Measurements from ENCODE around the gene ACOT9.

DNA sequence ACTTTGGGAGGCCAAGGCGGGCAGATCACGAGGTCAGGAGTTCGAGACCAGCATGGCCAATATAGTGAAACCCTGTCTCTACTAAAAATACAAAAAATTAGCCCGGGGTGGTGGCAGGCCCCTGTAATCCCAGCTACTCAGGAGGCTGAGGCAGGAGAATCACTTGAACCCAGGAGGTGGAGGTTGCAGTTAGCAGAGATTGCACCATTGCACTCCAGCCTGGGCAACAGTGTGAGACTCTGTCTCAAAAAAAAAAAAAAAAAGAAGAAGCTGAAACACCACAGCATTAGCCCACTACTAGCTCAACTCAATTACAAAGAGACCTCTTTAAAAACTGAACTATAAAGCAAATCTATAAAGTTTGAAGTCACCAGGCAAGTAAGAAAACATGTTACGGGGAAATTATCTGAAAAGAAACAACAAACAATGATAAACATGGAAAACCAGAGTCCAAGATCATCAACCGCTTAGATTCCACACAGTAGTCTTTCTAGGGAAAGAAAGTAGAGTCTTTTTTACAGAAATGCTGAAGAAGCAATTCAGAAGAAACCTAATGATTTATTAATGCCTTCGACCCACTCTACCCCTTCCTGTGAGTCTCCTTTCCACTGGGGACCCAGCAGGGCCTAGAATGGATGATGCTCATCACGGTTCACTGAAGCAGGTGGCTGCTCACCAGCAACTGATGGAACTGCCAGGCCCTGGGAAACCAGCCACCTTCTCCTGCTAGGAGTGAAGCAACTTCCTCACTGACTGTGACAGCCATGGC, 46.5 kb upstream of the ACOT9 start:
- no peak for TF ChIP-seq POLR2A (IDR thresholded peaks at IDR 0.05; ENCODE audit: low read depth, low read length)
- no peak for TF ChIP-seq POLR2AphosphoS5 (IDR thresholded peaks at IDR 0.05; ENCODE audit: low read depth, low read length)
- TF ChIP-seq TAF1 (IDR thresholded peaks at IDR 0.05; ENCODE audit: borderline replicate concordance, low read depth, low read length): no peak

Data from GM12892 (cell line).